ENCODE measurements around the gene SOAT1. TPM values are rescaled to one million over a fixed set of nuclear protein-coding genes. Genes with fewer than 3 reads are reported as not detected.
A peak's percentile ranks its signal among the peaks of the same experiment; 100 is the strongest.

The SOAT1 gene
- total and polyA plus RNA-seq, 3 donors from 2014 or later, result 22.5 to 25.5 (median 24.1) TPM

DNA sequence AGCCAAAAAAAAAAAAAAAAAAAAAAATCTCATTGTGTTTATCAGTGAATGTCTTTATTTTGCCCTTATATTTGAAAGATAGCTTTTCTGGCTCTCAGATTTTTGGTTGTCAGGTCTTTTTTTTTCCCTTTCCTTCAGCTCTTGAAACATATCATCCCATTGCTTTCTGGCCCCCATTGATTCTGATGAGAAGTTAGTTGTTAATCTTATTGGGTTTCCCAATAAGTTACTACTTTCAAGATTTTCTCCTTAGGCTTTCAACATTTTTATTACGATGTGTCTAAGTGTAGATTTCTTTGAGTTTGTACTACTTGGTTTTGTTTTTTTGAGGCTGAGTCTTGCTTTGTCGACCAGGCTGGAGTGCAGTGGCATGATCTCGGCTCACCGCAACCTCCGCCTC is 14.7 kb upstream of the SOAT1 start:
- 92 to 95% methylated on average over 5 of the region's 5 CpGs for WGBS, 2 donors
- Histone ChIP-seq H3K36me3 (ENCODE audit: low read depth, missing control alignments) (no peaks in the 10 kb centered on the region), H3K27ac (no peak overlapping the region), H3K4me1 (no peaks in the 10 kb centered on the region), H3K9me3 (no peaks in the 10 kb centered on the region), H3K4me3 (no peak overlapping the region), H3K27me3 (no peaks in the 10 kb centered on the region)
- DNase-seq, result no peak
- intact Hi-C loops (cut with DNase I; ENCODE audit: low total_unique reads), result no loop called here
- TF ChIP-seq, protein P1, sequence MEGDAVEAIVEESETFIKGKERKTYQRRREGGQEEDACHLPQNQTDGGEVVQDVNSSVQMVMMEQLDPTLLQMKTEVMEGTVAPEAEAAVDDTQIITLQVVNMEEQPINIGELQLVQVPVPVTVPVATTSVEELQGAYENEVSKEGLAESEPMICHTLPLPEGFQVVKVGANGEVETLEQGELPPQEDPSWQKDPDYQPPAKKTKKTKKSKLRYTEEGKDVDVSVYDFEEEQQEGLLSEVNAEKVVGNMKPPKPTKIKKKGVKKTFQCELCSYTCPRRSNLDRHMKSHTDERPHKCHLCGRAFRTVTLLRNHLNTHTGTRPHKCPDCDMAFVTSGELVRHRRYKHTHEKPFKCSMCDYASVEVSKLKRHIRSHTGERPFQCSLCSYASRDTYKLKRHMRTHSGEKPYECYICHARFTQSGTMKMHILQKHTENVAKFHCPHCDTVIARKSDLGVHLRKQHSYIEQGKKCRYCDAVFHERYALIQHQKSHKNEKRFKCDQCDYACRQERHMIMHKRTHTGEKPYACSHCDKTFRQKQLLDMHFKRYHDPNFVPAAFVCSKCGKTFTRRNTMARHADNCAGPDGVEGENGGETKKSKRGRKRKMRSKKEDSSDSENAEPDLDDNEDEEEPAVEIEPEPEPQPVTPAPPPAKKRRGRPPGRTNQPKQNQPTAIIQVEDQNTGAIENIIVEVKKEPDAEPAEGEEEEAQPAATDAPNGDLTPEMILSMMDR (IDR thresholded peaks at IDR 0.05), result no peak
- TF ChIP-seq POLR2A (IDR thresholded peaks at IDR 0.05), result no peak

DNA sequence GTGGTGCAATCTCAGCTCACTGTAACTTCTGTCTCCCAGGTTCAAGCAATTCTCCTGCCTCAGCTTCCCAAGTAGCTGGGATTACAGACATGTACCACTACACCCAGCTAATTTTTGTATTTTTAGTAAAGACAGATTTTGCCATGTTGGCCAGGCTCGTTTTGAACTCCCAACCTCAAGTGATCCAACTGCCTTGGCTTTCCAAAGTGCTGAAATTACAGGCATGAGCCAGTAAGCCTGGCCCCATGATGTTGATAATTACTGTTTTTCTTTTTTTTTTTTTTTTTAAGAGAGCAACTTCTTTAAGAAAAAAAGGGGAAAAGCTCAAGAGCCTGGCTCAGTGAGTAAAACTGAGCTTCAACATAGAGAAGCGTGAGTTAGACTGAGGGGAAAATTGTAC is 9.6 kb upstream of the SOAT1 start:
- Histone ChIP-seq H3K36me3 (ENCODE audit: low read depth, missing control alignments) (no peaks in the 10 kb centered on the region), H3K9me3 (no peaks in the 10 kb centered on the region), H3K27me3 (no peaks in the 10 kb centered on the region), H3K27ac (no peak overlapping the region), H3K4me3 (no peak overlapping the region), H3K4me1 (no peaks in the 10 kb centered on the region)
- TF ChIP-seq, protein P1 (IDR thresholded peaks at IDR 0.05), result no peak
- no peak for TF ChIP-seq POLR2A (IDR thresholded peaks at IDR 0.05)
- intact Hi-C loops (cut with DNase I; ENCODE audit: low total_unique reads), result no loop called here
- DNase-seq, result no peak
- 74 to 82% methylated on average over 2 of the region's 2 CpGs for WGBS, 2 donors

DNA sequence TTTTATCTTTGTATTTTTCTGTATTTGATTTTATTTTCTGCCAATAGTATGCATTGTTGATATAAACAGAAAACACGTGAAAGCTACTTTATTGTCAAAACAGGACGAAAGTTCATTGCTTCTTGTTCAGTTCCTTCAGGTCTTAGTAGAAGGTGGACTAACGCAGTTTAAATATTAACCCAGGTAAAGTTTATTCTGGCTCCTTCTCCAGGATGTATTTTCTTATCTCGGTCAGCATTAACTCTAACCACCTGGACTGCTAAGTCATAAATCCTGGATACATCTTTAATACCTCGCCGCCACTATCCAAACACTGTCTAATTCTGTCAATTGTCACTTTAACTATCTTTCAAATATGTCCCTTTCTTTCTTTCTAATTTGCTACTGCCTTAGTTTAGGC is 5.7 kb upstream of the SOAT1 start:
- WGBS, 2 donors, result 87 to 91% methylated on average over 6 of the region's 6 CpGs
- DNase-seq, result no peak
- Histone ChIP-seq H3K36me3 (ENCODE audit: low read depth, missing control alignments) (no peaks in the 10 kb centered on the region), H3K4me3 (no peak overlapping the region), H3K4me1 (peaks cover 3% of the 10 kb centered on the region), H3K9me3 (no peaks in the 10 kb centered on the region), H3K27me3 (no peaks in the 10 kb centered on the region), H3K27ac (no peak overlapping the region)
- TF ChIP-seq POLR2A (IDR thresholded peaks at IDR 0.05), result no peak
- TF ChIP-seq, protein P1 (IDR thresholded peaks at IDR 0.05), result no peak
- intact Hi-C loops (cut with DNase I; ENCODE audit: low total_unique reads), result no loop called here

DNA sequence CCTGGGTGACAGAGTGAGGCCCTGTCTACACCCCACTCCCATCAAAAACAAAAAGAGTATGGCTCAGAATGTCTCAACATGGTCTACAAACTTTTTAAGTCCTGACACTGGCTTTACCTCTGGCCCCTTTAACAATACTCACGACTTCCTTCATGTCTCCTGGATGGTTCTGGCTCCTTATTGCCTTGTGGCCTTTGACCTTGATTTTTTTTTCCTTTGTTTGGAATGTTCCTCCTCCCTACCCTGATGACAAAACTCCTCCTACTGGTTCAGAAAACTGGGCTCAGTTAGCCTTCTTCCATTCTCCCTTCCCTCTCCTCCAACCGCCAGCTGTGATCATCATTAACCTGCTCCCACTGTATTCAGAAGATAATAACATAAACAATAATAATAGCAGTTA is 4.6 kb upstream of the SOAT1 start:
- H3K4me3 ChIP-seq, result no peak overlapping the region
- no peaks in the 10 kb centered on the region for H3K27me3 ChIP-seq
- intact Hi-C loops (cut with DNase I; ENCODE audit: low total_unique reads), result no loop called here
- H3K27ac ChIP-seq, result no peak overlapping the region
- H3K9me3 ChIP-seq, result no peaks in the 10 kb centered on the region
- no peak for DNase-seq
- TF ChIP-seq, protein P1 (IDR thresholded peaks at IDR 0.05), result no peak
- no peak for TF ChIP-seq POLR2A (IDR thresholded peaks at IDR 0.05)
- H3K36me3 ChIP-seq (ENCODE audit: low read depth, missing control alignments), result no peaks in the 10 kb centered on the region
- H3K4me1 ChIP-seq, result peaks cover 5% of the 10 kb centered on the region
- WGBS, 2 donors, result 72 to 77% methylated on average over 2 of the region's 2 CpGs

DNA sequence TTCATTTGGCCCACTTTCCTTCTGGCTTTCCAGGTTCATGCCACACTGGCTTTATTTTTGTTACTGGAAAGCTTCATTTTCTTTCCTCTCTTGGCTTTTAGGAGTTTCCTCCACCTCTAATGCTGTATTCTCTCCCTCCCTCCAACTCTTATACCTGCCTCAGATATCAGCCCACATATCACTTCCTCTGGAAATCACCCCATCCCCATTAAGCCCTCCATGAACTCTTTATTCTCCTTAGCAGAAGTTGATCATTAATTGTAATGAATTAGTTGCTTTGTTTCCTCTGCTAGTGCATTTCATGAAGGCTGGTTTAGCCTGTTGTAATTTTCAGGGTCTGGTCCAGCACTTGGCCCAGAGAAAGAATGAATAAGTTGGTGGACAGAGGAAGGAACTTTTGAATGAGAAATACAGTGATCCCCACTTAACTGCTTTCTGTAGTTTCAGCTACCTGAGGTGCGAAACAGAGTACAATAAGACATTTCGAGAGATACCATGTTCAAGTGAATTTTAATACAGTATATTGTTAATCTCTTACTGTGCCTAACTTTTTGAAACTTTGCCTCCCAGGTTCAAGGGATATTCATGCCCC is 1.7 kb downstream of the SOAT1 start:
- intact Hi-C loops (cut with DNase I; ENCODE audit: low total_unique reads), result no loop called here
- WGBS, 2 donors, result 90 to 91% methylated on average over 2 of the region's 2 CpGs
- Histone ChIP-seq H3K27me3 (no peaks in the 10 kb centered on the region), H3K4me3 (peak overlapping the region in 1 of 2 donors; percentile 91), H3K4me1 (peaks cover 17% of the 10 kb centered on the region), H3K36me3 (ENCODE audit: low read depth, missing control alignments) (no peaks in the 10 kb centered on the region), H3K27ac (peak overlapping the region in 1 of 2 donors; percentile 94), H3K9me3 (no peaks in the 10 kb centered on the region)
- TF ChIP-seq, protein P1 (IDR thresholded peaks at IDR 0.05), result no peak
- TF ChIP-seq POLR2A (IDR thresholded peaks at IDR 0.05), result no peak
- no peak for DNase-seq
